PC-9 (cell line): ENCODE measurements around the gene LRP1B. TPM values are rescaled to one million over a fixed set of nuclear protein-coding genes. Genes with fewer than 3 reads are reported as not detected.

Experiments used
- BruUV-seq: library from RNA; stranded (reverse); fragments of 400-500 nt; replicated peaks from 2 replicates; lab custom pipeline; 2021; lab: Mats Ljungman, UMichigan
- CTCF ChIA-PET: fragments of 300-600 bp; sonication (Branson Sonifier 250); formaldehyde crosslinking; loops from one replicate; lab custom pipeline; 2022; ENCODE audit warnings: antibody characterized with exemption; lab: Charles Lee
- POLR2A ChIA-PET: fragments of 300-600 bp; sonication (Branson Sonifier 250); formaldehyde crosslinking; loops from one replicate; lab custom pipeline; 2022; ENCODE audit warnings: antibody characterized with exemption; ENCODE audit not compliant: unreplicated experiment; lab: Charles Lee
- DNase-seq, 2 experiments: peaks; one replicate each; pipeline versions ENCODE4 v3.0.0 to v3.0.0-alpha.2; 2015 to 2022; ENCODE audit warnings: mixed read lengths in 1 of 2
- H2AFZ ChIP-seq: fragments of 200-600 bp; sonication (generic); 2 replicates; pipeline ENCODE4 v1.8.1; 2017; ENCODE audit warnings: antibody characterized with exemption
- H3F3A ChIP-seq: fragments of 200-600 bp; sonication (generic); 2 replicates; pipeline ENCODE4 v1.8.1; 2017; ENCODE audit warnings: antibody characterized with exemption, mild to moderate bottlenecking, low read depth; ENCODE audit not compliant: insufficient read depth
- H3K27ac ChIP-seq: fragments of 200-600 bp; sonication (generic); 2 replicates; pipeline ENCODE4 v1.6.1; 2016; ENCODE audit warnings: mixed run types
- H3K27me3 ChIP-seq: fragments of 200-600 bp; sonication (generic); 2 replicates; pipeline ENCODE4 v1.6.1; 2016; ENCODE audit warnings: low read depth, mixed run types; ENCODE audit not compliant: insufficient read depth
- H3K36me3 ChIP-seq: fragments of 200-600 bp; sonication (generic); 2 replicates; pipeline ENCODE4 v1.6.1; 2016; ENCODE audit warnings: low read depth, mixed run types
- H3K4me1 ChIP-seq: fragments of 200-600 bp; sonication (generic); replicated peaks from 2 replicates; pipeline ENCODE4 v1.6.1; 2016; ENCODE audit warnings: mixed run types; ENCODE audit not compliant: insufficient read depth
- H3K4me2 ChIP-seq: fragments of 200-600 bp; sonication (generic); 2 replicates; pipeline ENCODE4 v1.6.1; 2017; ENCODE audit warnings: mixed run types
- H3K4me3 ChIP-seq: fragments of 200-600 bp; sonication (generic); 2 replicates; pipeline ENCODE4 v1.6.1; 2016; ENCODE audit warnings: mixed run types
- H3K79me2 ChIP-seq: fragments of 200-600 bp; sonication (generic); 2 replicates; pipeline ENCODE4 v1.6.1; 2017; ENCODE audit warnings: low read depth, mixed run types
- H3K9me2 ChIP-seq: fragments of 200-600 bp; sonication (generic); 2 replicates; pipeline ENCODE4 v1.8.1; 2017; ENCODE audit warnings: mild to moderate bottlenecking; ENCODE audit not compliant: insufficient read depth
- H3K9me3 ChIP-seq: fragments of 200-600 bp; sonication (generic); 2 replicates; pipeline ENCODE4 v1.8.1; 2016; ENCODE audit warnings: low read depth; ENCODE audit not compliant: insufficient read depth
- H4K20me1 ChIP-seq: fragments of 200-600 bp; sonication (generic); 2 replicates; pipeline ENCODE4 v1.8.1; 2017; ENCODE audit not compliant: insufficient read depth
- EZH2 ChIP-seq: fragments of 200-600 bp; sonication (generic); IDR thresholded peaks from 2 replicates; pipeline ENCODE4 v1.8.0; 2017; ENCODE audit warnings: antibody characterized with exemption, low read depth
- intact Hi-C: fragments of 100-400 bp; cut with micrococcal nuclease; formaldehyde crosslinking; loops from one replicate; pipeline ENCODE4 v1.10.0; 2022; ENCODE audit not compliant: unreplicated experiment
- total RNA-seq: library from RNA; stranded (reverse); gene quantifications from 2 replicates; pipeline ENCODE4 v1.2.3, GENCODE V29; 2021
- TF ChIP-seq, protein P1 (sequence below): fragments of 200-600 bp; sonication (generic); conservative IDR thresholded peaks from 2 replicates; pipeline ENCODE4 v1.6.1; 2017; ENCODE audit warnings: mixed run types, antibody characterized with exemption, mild to moderate bottlenecking, moderate library complexity

LRP1B gene
- total RNA-seq, 1 experiment from 2014 or later, result 1.7 TPM

- H3K27ac ChIP-seq, result no peak overlapping the region
- H4K20me1 ChIP-seq, result no peaks in the 10 kb centered on the region
- TF ChIP-seq, protein P1, sequence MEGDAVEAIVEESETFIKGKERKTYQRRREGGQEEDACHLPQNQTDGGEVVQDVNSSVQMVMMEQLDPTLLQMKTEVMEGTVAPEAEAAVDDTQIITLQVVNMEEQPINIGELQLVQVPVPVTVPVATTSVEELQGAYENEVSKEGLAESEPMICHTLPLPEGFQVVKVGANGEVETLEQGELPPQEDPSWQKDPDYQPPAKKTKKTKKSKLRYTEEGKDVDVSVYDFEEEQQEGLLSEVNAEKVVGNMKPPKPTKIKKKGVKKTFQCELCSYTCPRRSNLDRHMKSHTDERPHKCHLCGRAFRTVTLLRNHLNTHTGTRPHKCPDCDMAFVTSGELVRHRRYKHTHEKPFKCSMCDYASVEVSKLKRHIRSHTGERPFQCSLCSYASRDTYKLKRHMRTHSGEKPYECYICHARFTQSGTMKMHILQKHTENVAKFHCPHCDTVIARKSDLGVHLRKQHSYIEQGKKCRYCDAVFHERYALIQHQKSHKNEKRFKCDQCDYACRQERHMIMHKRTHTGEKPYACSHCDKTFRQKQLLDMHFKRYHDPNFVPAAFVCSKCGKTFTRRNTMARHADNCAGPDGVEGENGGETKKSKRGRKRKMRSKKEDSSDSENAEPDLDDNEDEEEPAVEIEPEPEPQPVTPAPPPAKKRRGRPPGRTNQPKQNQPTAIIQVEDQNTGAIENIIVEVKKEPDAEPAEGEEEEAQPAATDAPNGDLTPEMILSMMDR, result no peak
- no peak for TF ChIP-seq EZH2
- ChIA-PET POLR2A (no interaction called here), CTCF (no interaction called here)
- H3K79me2 ChIP-seq, result no peaks in the 10 kb centered on the region
- no peaks in the 10 kb centered on the region for H3K27me3 ChIP-seq
- no peaks in the 10 kb centered on the region for H3K4me1 ChIP-seq
- no peaks in the 10 kb centered on the region for H3K9me2 ChIP-seq
- no peak for DNase-seq
- H3K9me3 ChIP-seq, result no peaks in the 10 kb centered on the region
- no peak overlapping the region for H2AFZ ChIP-seq
- no peak overlapping the region for H3K4me2 ChIP-seq
- no peaks in the 10 kb centered on the region for H3F3A ChIP-seq
- no peak overlapping the region for H3K4me3 ChIP-seq
- intact Hi-C loops, result no loop called here
- no TSS peak for BruUV-seq
- H3K36me3 ChIP-seq, result no peaks in the 10 kb centered on the region
Measured at GRCh38 chr2:140580532-140581151, 1550.2 kb downstream of the LRP1B start.

DNA sequence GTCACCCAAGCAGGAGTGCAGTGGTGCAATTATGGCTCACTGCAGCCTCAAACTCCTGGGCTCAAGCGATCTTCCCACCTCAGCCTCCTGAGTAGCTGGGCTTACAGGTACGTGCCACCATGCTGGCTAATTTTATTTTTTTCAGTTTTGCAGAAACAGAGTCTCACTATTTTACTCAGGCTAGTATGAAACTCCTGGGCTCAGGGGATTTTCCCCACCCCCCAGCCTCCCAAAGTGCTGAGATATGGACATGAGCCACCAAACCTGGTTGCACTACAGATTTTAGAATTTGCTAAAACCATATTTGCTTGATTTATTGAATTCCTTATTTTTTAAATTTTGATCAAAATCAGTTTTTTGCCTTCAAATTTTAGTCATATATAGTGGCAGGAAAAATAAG, 1553.4 kb downstream of the LRP1B start:
- Histone ChIP-seq H3K27ac (no peak overlapping the region), H3K9me3 (no peaks in the 10 kb centered on the region), H3K4me3 (no peak overlapping the region), H3K4me2 (no peak overlapping the region), H2AFZ (no peak overlapping the region), H3K4me1 (no peaks in the 10 kb centered on the region), H3K27me3 (no peaks in the 10 kb centered on the region), H3K79me2 (no peaks in the 10 kb centered on the region), H3F3A (no peaks in the 10 kb centered on the region), H4K20me1 (no peaks in the 10 kb centered on the region), H3K36me3 (no peaks in the 10 kb centered on the region), H3K9me2 (no peaks in the 10 kb centered on the region)
- no peak for TF ChIP-seq EZH2
- TF ChIP-seq, protein P1, result no peak
- ChIA-PET CTCF (no interaction called here), POLR2A (no interaction called here)
- no TSS peak for BruUV-seq
- no peak for DNase-seq
- intact Hi-C loops, result no loop called here

GRCh38 chr2:140567734-140568133, 1563.1 kb downstream of the LRP1B start:
- H4K20me1 ChIP-seq, result no peaks in the 10 kb centered on the region
- no peaks in the 10 kb centered on the region for H3F3A ChIP-seq
- ChIA-PET CTCF (no interaction called here), POLR2A (no interaction called here)
- H3K4me3 ChIP-seq, result no peak overlapping the region
- no peak for TF ChIP-seq EZH2
- TF ChIP-seq, protein P1, result no peak
- H2AFZ ChIP-seq, result 0 out of 2 replicates have a peak overlapping the region, but pooled peaks have one; percentile 33
- DNase-seq, result no peak
- H3K9me3 ChIP-seq, result no peaks in the 10 kb centered on the region
- intact Hi-C loops, result no loop called here
- no peak overlapping the region for H3K4me2 ChIP-seq
- no peaks in the 10 kb centered on the region for H3K36me3 ChIP-seq
- H3K27me3 ChIP-seq, result no peaks in the 10 kb centered on the region
- H3K27ac ChIP-seq, result no peak overlapping the region
- no TSS peak for BruUV-seq
- no peaks in the 10 kb centered on the region for H3K9me2 ChIP-seq
- no peaks in the 10 kb centered on the region for H3K4me1 ChIP-seq
- no peaks in the 10 kb centered on the region for H3K79me2 ChIP-seq
